NCI-H187 (cell line): ENCODE measurements around the gene PAX7.
"Not testable (repeated sequence)": the region's sequence is repeated elsewhere in the genome, so short reads cannot be mapped to it uniquely, and the experiment has no call there.

Source experiments
- DNase-seq, 2 experiments: peaks; one replicate each; lab custom pipeline; 2025; lab: John Stamatoyannopoulos, UW

The PAX7 gene

DNA sequence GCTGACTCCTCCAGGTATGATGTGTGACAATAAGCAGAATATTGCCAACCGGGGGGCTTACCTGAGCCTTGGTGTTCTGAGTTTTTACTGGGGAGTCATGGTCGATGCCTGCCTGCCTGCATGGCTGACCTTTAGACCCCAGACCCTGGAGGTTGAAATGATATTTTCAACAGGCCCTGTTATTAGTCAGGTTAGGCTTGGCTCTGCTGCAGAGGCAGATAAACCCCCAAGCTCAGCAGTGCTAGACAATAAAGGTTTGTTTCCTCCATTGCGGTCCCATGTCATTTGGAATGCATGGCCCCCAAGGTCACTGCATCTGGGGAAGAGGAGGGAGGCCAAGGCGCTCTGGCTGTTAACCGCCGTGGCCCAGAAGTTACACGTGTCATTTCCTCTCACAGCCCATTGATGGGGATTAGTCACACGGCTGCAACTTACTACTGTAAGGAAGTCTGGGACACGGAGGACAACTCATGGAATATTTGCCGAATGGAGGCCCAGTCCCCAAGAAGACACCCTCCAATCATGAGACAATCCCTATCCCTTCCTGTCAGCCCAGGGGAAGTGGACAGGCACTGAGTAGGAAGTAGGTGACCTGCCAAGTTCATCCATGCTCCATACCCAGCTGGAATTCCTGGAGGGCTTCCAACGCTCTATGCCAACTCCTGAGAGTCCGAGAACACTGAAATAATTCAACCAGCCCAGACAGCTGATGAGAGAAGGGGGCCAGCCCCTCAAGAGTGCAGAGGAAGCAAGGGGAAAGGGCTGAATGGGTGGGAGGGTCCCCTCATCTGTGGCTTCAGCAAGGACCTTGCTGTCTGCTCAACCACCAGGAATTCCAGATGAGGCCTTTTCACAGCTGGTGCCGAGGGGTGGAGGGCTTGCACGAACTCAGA, 131.5 kb downstream of the PAX7 start:
- no peak for DNase-seq

- DNase-seq = peak; percentile 13 to 62
Observed at GRCh38 chr1:18764362-18764761, 133.7 kb downstream of the PAX7 start.

DNA sequence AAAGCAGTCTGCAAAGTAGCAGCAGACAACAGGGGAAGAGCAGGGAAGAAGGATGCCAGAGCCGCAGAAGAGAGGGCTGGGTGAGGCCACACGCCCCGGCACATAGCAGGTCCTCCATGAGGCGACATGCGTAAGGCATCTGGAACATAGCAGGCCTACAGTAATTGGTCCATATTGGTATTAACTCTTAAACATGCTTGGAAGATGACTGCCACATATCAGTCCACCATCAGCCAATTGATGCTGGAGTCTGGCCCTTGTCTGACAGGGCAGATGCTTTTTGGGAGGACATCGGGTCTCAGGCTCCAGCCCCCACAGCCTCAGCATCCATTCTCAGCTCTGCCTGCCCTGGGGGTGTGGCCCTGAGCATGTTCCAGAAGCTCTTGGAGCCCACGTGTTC, 135.1 kb downstream of the PAX7 start:
- no peak for DNase-seq

DNA sequence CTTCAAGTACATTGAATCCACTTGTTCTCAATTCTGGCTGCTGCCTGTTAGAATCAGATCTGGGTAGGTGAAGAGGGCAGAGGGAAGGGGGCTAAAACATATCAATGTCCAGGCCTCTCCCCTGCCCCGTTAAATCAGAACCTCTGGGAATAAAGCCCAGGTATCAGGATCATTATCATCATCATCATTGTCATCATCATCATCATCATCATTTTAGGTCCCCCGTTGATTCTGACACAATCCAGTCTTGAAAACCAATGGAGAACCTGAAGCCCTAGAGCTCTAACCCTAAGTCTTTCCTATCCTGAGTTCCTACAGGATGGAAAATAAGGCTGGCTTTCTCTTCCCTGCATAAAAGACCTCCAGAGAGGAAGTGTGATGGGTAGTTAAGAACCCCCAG, 135.7 kb downstream of the PAX7 start:
- DNase-seq = no peak

GRCh38 chr1:18767576-18767975, 136.9 kb downstream of the PAX7 start:
- DNase-seq = not testable (repeated sequence)

DNA sequence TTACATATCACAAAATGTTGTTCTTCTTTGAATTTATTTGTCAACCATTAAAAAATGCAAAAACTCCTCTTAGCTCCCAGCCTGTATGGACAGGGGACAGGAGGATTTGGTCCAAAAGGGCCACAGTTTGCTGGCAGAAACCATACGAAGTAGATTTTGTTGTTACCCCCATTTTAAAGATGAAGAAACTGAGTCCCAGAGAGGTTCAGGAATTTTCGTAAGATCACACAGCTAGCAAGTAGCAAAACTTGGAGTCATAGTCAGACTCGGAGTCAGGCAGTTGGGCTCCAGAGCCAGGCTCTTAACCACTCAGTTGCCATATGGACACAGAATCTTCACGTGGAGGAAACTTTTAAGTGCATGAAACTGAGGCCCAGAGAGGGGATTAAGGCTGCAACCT, 137.4 kb downstream of the PAX7 start:
- DNase-seq = no peak

GRCh38 chr1:18769140-18769539, 138.5 kb downstream of the PAX7 start:
- DNase-seq = no peak

- DNase-seq = no peak
Observed at GRCh38 chr1:18770799-18771198, 140.2 kb downstream of the PAX7 start.

- DNase-seq = no peak
Observed at GRCh38 chr1:18773753-18774152, 143.1 kb downstream of the PAX7 start.

- no peak for DNase-seq
Observed at GRCh38 chr1:18775341-18775740, 144.7 kb downstream of the PAX7 start.

DNA sequence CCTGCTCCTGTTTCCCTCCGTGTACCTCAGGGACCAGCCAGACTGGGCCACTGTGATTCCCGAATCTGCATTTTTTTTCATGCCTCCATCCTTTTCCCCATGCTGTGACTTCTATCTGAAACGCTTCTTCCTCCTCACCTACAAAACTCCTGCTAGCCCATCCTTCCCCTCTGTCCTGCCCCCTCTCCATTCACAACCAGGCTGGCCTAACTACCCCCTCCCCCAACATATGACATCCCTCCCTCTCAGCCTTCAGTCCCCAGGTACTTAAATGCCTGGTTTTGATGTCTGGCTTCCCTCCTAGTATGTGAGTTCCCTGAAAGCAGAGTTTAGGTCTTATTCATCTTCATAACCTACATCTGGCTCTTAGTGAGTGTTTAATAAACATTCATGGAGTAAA, 146.1 kb downstream of the PAX7 start:
- no peak for DNase-seq

DNA sequence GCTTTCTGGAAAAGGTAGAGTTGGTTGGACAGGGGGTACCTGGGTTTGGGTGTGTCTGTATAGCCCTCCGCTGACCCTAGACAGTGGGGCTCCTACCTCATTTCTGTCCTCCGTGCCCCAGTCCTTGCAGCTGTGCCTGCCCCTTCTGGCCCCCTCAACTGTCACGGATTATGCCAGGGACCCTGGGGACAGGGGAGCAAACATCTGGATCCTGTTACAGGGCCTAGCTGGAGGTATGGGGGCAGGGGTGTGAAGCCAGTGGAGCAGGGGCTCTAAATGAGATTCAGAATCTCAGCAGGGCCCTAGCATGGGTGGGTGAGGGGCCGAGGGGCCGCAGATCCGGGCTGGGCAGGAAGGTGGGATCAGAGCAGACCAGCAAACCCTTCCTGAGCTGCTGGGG, 147.8 kb downstream of the PAX7 start:
- DNase-seq = no peak

GRCh38 chr1:18781031-18781430, 150.4 kb downstream of the PAX7 start:
- no peak for DNase-seq

DNA sequence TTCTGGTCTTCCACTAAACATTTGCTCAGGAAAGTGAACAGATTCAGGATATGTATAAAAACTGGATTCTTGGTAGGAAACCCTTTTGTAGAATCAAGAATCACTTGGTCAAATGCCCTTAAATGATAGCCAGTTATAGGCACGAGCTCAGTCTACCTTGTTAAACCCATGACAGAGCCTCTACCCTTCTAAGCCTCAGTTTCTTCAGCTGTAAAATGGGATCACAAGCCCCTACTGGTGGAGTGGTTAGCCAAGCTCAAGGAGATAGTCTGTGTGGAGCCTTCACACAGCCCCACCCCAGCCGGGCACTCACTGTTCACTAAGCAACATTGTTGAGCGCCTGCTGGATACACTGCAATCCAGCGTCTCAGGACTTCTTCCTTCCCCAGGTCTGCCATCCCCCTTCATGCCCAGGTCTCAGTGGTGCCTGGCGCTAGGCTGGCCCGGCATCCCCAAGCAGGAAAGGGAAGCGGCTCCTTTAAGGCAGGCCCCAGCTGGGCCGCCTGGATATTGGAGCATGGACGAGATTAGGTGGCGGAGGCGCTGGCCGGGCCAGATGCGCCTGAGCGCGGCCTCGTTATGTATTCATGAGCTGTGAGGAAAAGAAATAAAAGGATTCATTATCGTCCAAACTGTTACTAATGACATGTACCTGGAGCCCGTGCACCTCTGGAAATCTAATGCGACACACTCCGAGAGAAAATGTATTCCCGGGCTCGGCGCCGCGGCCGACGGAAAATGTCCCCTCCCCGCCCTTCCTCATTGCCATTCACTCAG, 153.2 kb downstream of the PAX7 start:
- no peak for DNase-seq

DNA sequence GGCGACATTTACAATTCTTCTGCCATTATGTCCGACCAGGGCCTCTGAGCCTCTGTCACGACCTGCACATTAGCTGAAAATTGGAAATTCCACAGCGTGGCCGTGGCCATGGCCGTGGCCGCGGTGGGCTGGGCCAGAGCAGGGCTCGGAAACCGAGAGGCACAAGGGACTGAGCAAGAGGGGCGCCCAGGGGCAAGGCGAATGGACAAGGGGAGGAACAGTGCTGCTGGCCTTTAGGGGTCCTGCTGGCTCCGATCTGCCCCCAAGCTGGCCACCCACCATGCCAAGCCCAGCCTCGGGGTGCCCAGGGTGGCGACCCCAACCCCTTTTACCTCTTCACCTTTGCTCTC, 153.8 kb downstream of the PAX7 start:
- no peak for DNase-seq

- no peak for DNase-seq
Observed at GRCh38 chr1:18786149-18786548, 155.5 kb downstream of the PAX7 start.

GRCh38 chr1:18787825-18788385, 157.3 kb downstream of the PAX7 start:
- no peak for DNase-seq

DNA sequence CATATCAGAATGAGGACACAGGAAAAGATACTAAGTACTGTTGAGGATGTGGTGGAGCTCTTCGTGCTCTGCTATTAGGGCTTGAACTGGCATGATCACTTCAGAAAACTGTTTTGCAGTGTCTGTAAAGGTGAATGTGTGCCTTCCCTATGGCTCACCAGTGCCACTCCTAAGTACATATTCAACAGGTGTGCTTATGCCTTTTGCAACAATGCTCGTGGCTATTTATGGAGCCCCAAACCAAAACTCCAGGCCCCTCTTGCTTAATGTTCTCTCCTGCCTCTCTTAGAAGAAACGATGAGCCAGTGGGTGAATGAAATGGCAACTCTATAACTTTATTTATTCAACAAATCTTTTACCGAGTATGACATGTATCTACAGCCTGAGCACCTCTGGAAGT, 158.6 kb downstream of the PAX7 start:
- no peak for DNase-seq

- DNase-seq = no peak
Observed at GRCh38 chr1:18792747-18793146, 162.1 kb downstream of the PAX7 start.

DNA sequence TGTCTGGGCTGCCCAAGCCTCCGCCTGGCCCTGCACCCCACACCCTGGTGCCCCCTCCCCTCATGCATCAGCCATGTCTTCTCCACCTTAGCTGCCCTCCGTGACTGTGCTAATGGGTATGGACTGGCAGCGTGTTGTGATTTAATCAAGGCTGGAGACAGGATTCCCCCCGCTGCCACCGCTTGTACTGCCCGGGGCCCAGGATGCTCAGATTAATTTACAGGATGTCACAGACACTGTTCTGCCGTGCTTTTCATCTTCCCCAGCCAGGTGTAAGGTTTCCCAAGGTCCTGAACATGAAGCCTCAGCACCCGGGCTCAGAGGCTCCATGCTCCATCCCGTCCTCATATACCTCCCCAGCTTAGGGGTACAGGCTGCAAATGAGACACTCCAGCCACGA, 162.5 kb downstream of the PAX7 start:
- DNase-seq = no peak

DNA sequence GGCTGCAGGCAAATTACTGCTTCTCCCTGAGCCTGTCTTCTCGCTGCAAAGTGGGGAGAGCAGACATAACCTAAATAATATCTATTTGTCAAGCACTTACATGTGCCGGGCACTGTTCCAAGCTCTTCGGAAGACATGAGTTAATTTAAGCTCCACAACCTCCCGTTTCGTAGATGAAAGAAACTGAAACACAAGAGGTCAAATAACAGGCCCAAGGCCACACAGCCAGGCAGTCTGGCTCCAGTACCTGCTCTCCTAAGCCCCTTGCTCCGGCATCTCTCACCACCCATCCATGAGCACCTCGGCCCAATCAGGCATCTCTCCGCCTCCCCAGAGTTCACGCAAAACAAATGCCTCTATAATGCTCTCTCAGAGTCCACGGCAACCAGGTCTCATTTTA, 163.4 kb downstream of the PAX7 start:
- no peak for DNase-seq

DNA sequence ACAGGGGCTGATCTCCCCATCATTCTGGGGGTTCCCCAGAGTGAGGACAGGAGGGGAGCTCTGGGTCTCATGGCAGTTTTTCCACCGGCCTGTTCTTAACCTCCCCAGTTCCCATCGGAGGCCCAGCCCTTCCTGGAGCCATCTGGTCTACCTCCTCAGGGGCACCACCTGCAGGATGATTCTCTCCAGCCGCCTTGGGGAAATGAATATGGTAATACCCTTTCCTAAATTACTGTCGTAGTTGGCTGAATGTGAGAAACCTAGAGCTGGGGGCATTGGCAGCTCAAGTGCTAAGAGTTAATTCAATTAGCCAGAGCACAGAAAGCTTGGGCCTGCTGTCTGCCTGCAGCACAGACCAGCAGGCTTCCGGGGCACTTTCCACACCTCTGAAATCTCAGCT, 163.9 kb downstream of the PAX7 start:
- no peak for DNase-seq
